ENCODE results near the gene TBCA.

DNA sequence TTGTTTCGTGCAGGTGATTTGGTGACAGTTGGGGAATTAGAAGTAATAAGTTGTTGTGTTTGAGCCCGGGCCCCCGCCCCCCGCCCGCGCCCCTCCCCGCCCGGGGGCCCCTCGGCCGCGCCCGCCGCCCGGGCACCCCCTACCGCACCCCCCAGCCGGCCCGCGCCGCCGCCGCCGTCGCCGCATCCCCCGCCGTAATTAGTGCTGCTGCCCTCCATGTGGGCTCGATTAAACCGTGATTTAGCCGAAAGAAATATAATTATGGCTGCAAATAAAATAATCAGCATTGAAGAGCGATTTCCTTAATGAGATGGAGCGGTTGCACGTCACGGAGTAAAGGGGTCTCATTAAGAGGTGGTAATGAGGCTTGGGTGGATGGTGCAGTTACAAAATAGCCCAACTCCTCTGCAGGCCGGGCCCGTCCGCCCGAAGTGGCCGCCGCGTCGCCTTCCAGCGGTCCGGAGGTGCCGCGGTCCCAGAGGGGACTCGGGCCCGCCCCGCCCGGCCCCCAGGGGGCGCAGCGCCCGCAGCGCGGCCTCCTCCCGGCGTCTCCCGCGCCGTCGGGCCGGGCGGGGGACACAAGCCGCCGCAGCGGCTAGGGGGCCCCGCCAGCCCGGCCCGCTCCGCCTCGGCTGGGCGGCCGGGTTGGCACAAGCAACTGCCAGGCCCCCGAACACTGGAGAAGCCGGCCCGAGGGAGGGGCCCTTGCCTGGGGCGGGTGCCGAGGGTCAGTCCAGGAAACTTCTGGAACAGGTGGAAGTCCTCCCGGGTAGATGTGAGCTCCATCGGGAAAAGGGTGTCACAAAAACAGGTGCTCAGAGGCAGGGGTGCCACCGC lies 130.8 kb downstream of the TBCA start:
- TF ChIP-seq, protein P1, sequence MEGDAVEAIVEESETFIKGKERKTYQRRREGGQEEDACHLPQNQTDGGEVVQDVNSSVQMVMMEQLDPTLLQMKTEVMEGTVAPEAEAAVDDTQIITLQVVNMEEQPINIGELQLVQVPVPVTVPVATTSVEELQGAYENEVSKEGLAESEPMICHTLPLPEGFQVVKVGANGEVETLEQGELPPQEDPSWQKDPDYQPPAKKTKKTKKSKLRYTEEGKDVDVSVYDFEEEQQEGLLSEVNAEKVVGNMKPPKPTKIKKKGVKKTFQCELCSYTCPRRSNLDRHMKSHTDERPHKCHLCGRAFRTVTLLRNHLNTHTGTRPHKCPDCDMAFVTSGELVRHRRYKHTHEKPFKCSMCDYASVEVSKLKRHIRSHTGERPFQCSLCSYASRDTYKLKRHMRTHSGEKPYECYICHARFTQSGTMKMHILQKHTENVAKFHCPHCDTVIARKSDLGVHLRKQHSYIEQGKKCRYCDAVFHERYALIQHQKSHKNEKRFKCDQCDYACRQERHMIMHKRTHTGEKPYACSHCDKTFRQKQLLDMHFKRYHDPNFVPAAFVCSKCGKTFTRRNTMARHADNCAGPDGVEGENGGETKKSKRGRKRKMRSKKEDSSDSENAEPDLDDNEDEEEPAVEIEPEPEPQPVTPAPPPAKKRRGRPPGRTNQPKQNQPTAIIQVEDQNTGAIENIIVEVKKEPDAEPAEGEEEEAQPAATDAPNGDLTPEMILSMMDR (conservative IDR thresholded peaks at IDR 0.05; ENCODE audit: low read length) = no peak
- TF ChIP-seq EZH2phosphoT487 (IDR thresholded peaks at IDR 0.05; ENCODE audit: borderline replicate concordance) = no peak
